Smooth muscle cell (in vitro differentiated cells): ENCODE results near the gene MKKS. TPM values are rescaled to one million over a fixed set of nuclear protein-coding genes. Genes with fewer than 3 reads are reported as not detected.

Source experiments
- DNase-seq: peaks from one replicate; lab custom pipeline; 2025; ENCODE audit not compliant: unreplicated experiment; lab: John Stamatoyannopoulos, UW
- H2AFZ ChIP-seq: fragments of 200-600 bp; sonication (generic); 2 replicates; pipeline ENCODE4 v1.6.0; 2016; ENCODE audit warnings: antibody characterized with exemption, low read depth, mild to moderate bottlenecking
- H3F3A ChIP-seq: fragments of 200-600 bp; sonication (generic); 2 replicates; pipeline ENCODE4 v1.6.0; 2017; ENCODE audit warnings: antibody characterized with exemption, low read depth
- H3K27ac ChIP-seq: fragments of 200-600 bp; sonication (generic); 2 replicates; pipeline ENCODE4 v1.5.1; 2016; ENCODE audit warnings: low read depth, mild to moderate bottlenecking
- H3K27me3 ChIP-seq: fragments of 200-600 bp; sonication (generic); 2 replicates; pipeline ENCODE4 v1.6.1; 2016; ENCODE audit warnings: low read depth, mild to moderate bottlenecking
- H3K36me3 ChIP-seq: fragments of 200-600 bp; sonication (generic); 2 replicates; pipeline ENCODE4 v1.5.1; 2016; ENCODE audit warnings: low read depth
- H3K4me1 ChIP-seq: fragments of 200-600 bp; sonication (generic); 2 replicates; pipeline ENCODE4 v1.5.1; 2016; ENCODE audit warnings: low read depth
- H3K4me2 ChIP-seq: fragments of 200-600 bp; sonication (generic); 2 replicates; pipeline ENCODE4 v1.6.0; 2016; ENCODE audit warnings: mild to moderate bottlenecking
- H3K4me3 ChIP-seq: fragments of 200-600 bp; sonication (generic); 2 replicates; pipeline ENCODE4 v1.5.1; 2016; ENCODE audit warnings: mild to moderate bottlenecking
- H3K79me2 ChIP-seq: fragments of 200-600 bp; sonication (generic); 2 replicates; pipeline ENCODE4 v1.6.0; 2016; ENCODE audit warnings: low read depth, mild to moderate bottlenecking
- H3K9ac ChIP-seq: fragments of 200-600 bp; sonication (generic); 2 replicates; pipeline ENCODE4 v1.6.0; 2016; ENCODE audit warnings: low read depth
- H3K9me3 ChIP-seq: fragments of 200-600 bp; sonication (generic); replicated peaks from 2 replicates; pipeline ENCODE4 v1.5.1; 2016; ENCODE audit warnings: low read depth
- H4K20me1 ChIP-seq: fragments of 200-600 bp; sonication (generic); 2 replicates; pipeline ENCODE4 v1.6.0; 2016; ENCODE audit warnings: low read depth
- CTCF ChIP-seq: fragments of 200-600 bp; sonication (generic); IDR thresholded peaks from 2 replicates; pipeline ENCODE4 v1.5.1; 2017; ENCODE audit warnings: borderline replicate concordance, mild to moderate bottlenecking, antibody characterized with exemption; ENCODE audit not compliant: insufficient read depth, poor library complexity, severe bottlenecking
- WGBS: methylation state at CpG from one replicate; pipeline ENCODE4 v1.1.7; 2016; ENCODE audit warnings: low lambda C conversion rate; 5-methylcytosine and 5-hydroxymethylcytosine counted together
- polyA plus RNA-seq: library from polyadenylated mRNA; unstranded; fragments of >200 nt; fragmentation: Nextera tagmentation; extraction: Ambion mirVana; gene quantifications from 2 replicates; pipeline ENCODE4 v1.2.1, GENCODE V29; 2016
- total RNA-seq: library from RNA; depleted of rRNA; stranded (reverse); fragments of >200 nt; gene quantifications from 2 replicates; pipeline ENCODE4 v1.2.3, GENCODE V29; 2014

Gene MKKS
- total and polyA plus RNA-seq, 2 experiments from 2014 or later = 15.6 to 19.8 TPM

DNA sequence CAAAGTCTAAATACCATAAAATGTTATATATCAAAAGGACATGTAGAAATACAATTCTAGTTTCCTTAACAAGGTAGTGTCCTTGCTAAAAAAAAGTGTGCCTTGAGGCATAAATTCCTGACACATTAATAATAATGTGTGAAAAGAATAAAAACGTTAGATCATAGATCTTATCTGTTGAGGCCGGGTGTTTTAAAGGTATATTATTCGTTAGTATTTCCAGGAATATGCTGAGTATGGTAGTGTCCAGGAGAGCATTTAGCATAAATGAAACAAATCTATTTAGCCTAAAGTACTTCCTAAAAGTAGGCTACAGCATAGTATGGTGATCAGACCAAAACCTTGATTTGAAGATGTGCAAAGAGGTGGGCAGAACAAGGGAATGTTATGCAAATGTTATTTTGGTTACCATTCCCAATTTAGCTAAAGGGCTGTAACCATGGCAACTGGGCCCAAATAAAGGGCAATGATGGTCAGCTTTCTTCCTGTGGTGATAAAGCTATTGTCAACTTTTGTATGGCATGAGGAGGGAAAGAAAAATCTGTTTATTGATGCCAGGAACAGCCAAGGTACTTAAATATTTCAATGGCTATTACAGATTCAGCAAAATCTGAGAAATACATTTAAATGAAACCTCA is 18.9 kb downstream of the MKKS start:
- Histone ChIP-seq H3K9ac (no peak overlapping the region), H4K20me1 (peaks cover 5% of the 10 kb centered on the region), H3K4me1 (peaks cover 16% of the 10 kb centered on the region), H3K4me2 (no peak overlapping the region), H3K27ac (peak overlapping the region; percentile 25), H3K79me2 (peaks cover 17% of the 10 kb centered on the region), H2AFZ (no peak overlapping the region), H3F3A (no peaks in the 10 kb centered on the region), H3K4me3 (no peak overlapping the region), H3K36me3 (no peaks in the 10 kb centered on the region), H3K27me3 (no peaks in the 10 kb centered on the region), H3K9me3 (no peaks in the 10 kb centered on the region)
- DNase-seq = no peak
- no peak for TF ChIP-seq CTCF
- 61% methylated on average over 3 of the region's 3 CpGs for WGBS

DNA sequence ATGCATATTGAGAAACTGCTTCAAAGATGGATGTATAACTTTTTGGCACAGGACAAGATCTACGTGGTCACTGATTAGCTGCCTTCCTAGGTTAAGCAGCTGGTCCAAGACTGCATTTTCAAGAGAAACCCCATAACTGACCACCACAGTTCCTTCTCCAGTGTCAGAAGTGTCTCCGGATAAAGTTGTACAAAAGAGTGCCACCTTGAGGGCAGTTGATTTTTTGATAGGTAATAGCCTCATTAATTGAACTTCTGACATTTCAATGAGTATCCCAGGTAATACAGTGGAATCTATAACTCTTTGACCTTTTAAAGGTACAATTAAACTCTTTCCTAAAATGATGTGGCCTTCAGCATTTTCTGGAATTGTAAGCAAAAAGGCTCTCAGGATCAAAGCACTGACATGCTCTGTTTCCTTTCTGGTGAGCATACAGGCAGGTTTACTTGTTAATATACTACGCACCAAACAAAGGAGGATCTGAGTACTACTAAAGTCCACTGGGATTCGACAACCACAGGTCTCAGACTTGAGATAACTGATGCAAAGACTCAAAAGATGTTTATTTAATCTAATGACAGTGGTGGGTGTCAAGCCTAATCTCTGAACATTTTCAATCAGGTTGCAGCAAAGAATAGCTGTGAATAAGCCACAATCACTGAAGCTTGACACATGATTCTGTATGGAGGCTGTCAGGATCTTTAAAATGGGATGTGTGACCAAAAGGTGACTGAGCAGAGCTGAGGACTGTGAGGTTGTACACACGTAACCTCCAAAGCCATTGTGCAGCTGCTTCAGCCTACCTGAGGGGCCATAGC is 21.2 kb downstream of the MKKS start:
- DNase-seq = no peak
- no peak for TF ChIP-seq CTCF
- Histone ChIP-seq H3K36me3 (no peaks in the 10 kb centered on the region), H3K4me3 (no peak overlapping the region), H3K4me1 (peaks cover 8% of the 10 kb centered on the region), H3K9me3 (no peaks in the 10 kb centered on the region), H2AFZ (no peak overlapping the region), H3K4me2 (no peak overlapping the region), H3K27me3 (no peaks in the 10 kb centered on the region), H3K27ac (no peak overlapping the region), H3K9ac (no peak overlapping the region), H3K79me2 (peaks cover 6% of the 10 kb centered on the region), H4K20me1 (no peaks in the 10 kb centered on the region), H3F3A (no peaks in the 10 kb centered on the region)
- 95% methylated on average over 5 of the region's 5 CpGs for WGBS

- H3K36me3 ChIP-seq = peaks cover under 1% of the 10 kb centered on the region
- no peak overlapping the region for H3K27ac ChIP-seq
- H3K9me3 ChIP-seq = no peaks in the 10 kb centered on the region
- DNase-seq = no peak
- no peaks in the 10 kb centered on the region for H4K20me1 ChIP-seq
- H3K79me2 ChIP-seq = no peaks in the 10 kb centered on the region
- H3K4me1 ChIP-seq = peaks cover 8% of the 10 kb centered on the region
- no peak overlapping the region for H3K4me3 ChIP-seq
- H2AFZ ChIP-seq = no peak overlapping the region
- H3K27me3 ChIP-seq = no peaks in the 10 kb centered on the region
- H3K4me2 ChIP-seq = no peak overlapping the region
- H3K9ac ChIP-seq = no peak overlapping the region
- no peak for TF ChIP-seq CTCF
- no peaks in the 10 kb centered on the region for H3F3A ChIP-seq
- 100% methylated on average over 1 of the region's 1 CpG for WGBS
These were observed 22.3 kb downstream of the MKKS start for GRCh38 chr20:10411673-10412072.
